ENCODE data around the gene HMGN3. TPM values are rescaled to one million over a fixed set of nuclear protein-coding genes. Genes with fewer than 3 reads are reported as not detected.

HMGN3 gene
- total RNA-seq, 1 experiment from 2014 or later, result 183 TPM

DNA sequence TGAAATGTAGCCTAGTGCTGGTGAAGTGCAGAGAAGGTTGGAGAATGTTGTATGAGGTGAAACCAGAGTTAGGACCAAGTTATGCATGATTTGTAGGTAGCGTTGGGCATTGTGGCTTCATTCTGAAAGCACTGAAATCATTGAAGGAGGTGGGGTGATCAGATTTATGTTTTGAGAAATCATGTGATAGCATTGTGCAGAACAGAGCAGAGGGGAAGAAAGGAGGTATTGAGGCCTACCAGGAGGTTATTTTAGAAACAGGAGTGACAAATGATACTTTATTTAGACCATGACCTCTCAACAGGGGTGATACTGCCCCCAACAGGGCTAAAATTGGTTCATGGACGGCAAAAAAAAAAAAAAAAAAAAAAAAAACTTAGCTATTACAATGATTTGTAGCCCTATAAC is 15.6 kb upstream of the HMGN3 start:
- H3K27me3 ChIP-seq (ENCODE audit: insufficient read depth, low read length), result no peaks in the 10 kb centered on the region
- H2BK120ac ChIP-seq (ENCODE audit: low read depth, low read length, poor library complexity, severe bottlenecking), result no peak overlapping the region
- no peak overlapping the region for H4K5ac ChIP-seq (ENCODE audit: insufficient read length, low read depth, low read length)
- H3K14ac ChIP-seq (ENCODE audit: insufficient read depth, low read length), result no peak overlapping the region
- Mint-ChIP-seq H3K36me3 (ENCODE audit: insufficient read depth in 1 of 3, low read depth in 3 of 3) (peaks cover 2 to 14% (median 11%) of the 10 kb centered on the region in 3 experiments; a peak in 4 of 7 replicates), H3K27ac (no peak overlapping the region; a peak in 1 of 7 replicates), H3K27me3 (ENCODE audit: low read depth) (peaks cover 2% of the 10 kb centered on the region; the same call in 1 of the 2 replicates), H3K9me3 (peaks cover 20 to 24% of the 10 kb centered on the region in 2 experiments), H3K4me1 (peaks cover 4% of the 10 kb centered on the region in 2 experiments; a peak in 3 of 4 replicates), H3K4me3 (no peak overlapping the region)
- no peaks in the 10 kb centered on the region for H4K20me1 ChIP-seq (ENCODE audit: control insufficient read depth, insufficient read depth, insufficient read length)
- H3K4me1 ChIP-seq (ENCODE audit: insufficient read depth, low read length), result no peaks in the 10 kb centered on the region
- no peak overlapping the region for H2AK5ac ChIP-seq (ENCODE audit: insufficient read length, low read length)
- H2AFZ ChIP-seq (ENCODE audit: low read length), result peak overlapping the region; percentile 29
- no peaks in the 10 kb centered on the region for H3K23me2 ChIP-seq (ENCODE audit: insufficient read length, low read depth, low read length, poor library complexity, severe bottlenecking)
- no peak overlapping the region for H3K18ac ChIP-seq (ENCODE audit: insufficient read length, low read depth, low read length)
- no peak overlapping the region for H4K8ac ChIP-seq (replicated peaks; ENCODE audit: insufficient read length, low read depth, low read length)
- no peak overlapping the region for H3T11ph ChIP-seq (ENCODE audit: low read length)
- H2BK20ac ChIP-seq (ENCODE audit: low read depth, low read length, poor library complexity, severe bottlenecking), result no peak overlapping the region
- WGBS (ENCODE audit: extremely low coverage, insufficient read length, low lambda C conversion rate), result no CpG with 5 or more reads among the region's 2 CpGs
- H2BK12ac ChIP-seq (ENCODE audit: insufficient read length, low read depth, low read length), result no peak overlapping the region
- H3K4ac ChIP-seq (ENCODE audit: low read depth, low read length), result no peak overlapping the region
- no peak overlapping the region for H3K23ac ChIP-seq (ENCODE audit: insufficient read length, low read depth, low read length)
- no peaks in the 10 kb centered on the region for H3K9me3 ChIP-seq (ENCODE audit: control insufficient read depth, low read depth, low read length)
- TF ChIP-seq, protein P1, sequence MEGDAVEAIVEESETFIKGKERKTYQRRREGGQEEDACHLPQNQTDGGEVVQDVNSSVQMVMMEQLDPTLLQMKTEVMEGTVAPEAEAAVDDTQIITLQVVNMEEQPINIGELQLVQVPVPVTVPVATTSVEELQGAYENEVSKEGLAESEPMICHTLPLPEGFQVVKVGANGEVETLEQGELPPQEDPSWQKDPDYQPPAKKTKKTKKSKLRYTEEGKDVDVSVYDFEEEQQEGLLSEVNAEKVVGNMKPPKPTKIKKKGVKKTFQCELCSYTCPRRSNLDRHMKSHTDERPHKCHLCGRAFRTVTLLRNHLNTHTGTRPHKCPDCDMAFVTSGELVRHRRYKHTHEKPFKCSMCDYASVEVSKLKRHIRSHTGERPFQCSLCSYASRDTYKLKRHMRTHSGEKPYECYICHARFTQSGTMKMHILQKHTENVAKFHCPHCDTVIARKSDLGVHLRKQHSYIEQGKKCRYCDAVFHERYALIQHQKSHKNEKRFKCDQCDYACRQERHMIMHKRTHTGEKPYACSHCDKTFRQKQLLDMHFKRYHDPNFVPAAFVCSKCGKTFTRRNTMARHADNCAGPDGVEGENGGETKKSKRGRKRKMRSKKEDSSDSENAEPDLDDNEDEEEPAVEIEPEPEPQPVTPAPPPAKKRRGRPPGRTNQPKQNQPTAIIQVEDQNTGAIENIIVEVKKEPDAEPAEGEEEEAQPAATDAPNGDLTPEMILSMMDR (conservative IDR thresholded peaks at IDR 0.05), result peak; percentile 60; the same call in 2 of the 3 replicates
- no peak overlapping the region for H4K91ac ChIP-seq (ENCODE audit: insufficient read length, low read depth, low read length)
- H3K9ac ChIP-seq (ENCODE audit: extremely low read depth, insufficient read length, low read length), result no peak overlapping the region
- H3K4me2 ChIP-seq (ENCODE audit: insufficient read depth, insufficient read length, low read length), result no peak overlapping the region
- no peak overlapping the region for H3K56ac ChIP-seq (ENCODE audit: insufficient read length, low read depth, low read length)
- no peaks in the 10 kb centered on the region for H3K79me2 ChIP-seq (ENCODE audit: insufficient read depth, low read length)
- no peak for DNase-seq
- no peaks in the 10 kb centered on the region for H3K79me1 ChIP-seq (ENCODE audit: insufficient read depth, low read depth, low read length, poor library complexity, severe bottlenecking)
- H3K27ac ChIP-seq (ENCODE audit: insufficient read length, low read depth, low read length), result no peak overlapping the region
- H2BK15ac ChIP-seq (ENCODE audit: low read depth, low read length), result no peak overlapping the region
- no peak overlapping the region for H2BK5ac ChIP-seq (ENCODE audit: insufficient read length, low read length)

Data from H9 (cell line).